Measurements from ENCODE around the gene TTC33. TPM values are rescaled to one million over a fixed set of nuclear protein-coding genes. Genes with fewer than 3 reads are reported as not detected.

Gene TTC33
- total and polyA plus RNA-seq, 2 of the 13 experiments (the other 11 are each of a cell fraction or from before 2014, with no cell fraction given) = 4.5 to 20.0 TPM

DNA sequence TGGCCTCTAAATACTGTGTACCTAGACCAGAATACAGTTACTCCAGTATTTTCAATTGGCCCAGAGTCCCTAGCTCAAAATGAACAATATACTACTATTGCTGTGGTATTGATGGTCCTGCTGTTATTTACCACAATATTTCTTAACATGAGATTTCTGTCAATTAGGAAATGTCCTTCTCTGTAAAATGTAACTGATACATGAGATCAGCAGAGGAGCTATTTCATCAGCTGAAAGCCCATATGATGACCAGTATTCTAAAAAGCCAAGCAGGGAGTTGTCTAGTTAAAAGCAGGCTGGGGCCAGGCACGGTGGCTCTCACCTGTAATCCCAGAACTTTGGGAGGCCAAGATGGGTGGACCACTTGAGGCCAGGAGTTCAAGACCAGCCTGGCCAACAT, 263.7 kb downstream of the TTC33 start:
- POLR2A ChIA-PET = no interaction called here
- in situ Hi-C loops (cut with HindIII; ENCODE audit: extremely low pct_ligation_motif_present, low pct_unique_long_range_greater_than_20kb) (no loop called here), intact Hi-C loops (cut with micrococcal nuclease; ENCODE audit: unreplicated experiment) (no loop called here)
- no peak overlapping the region for H2AFZ ChIP-seq (ENCODE audit: low read length)
- H3K4me2 ChIP-seq (ENCODE audit: low read depth, low read length) = no peak overlapping the region
- DNase-seq (ENCODE audit: low spot score) = no peak
- H4K20me1 ChIP-seq (ENCODE audit: insufficient read depth, low read length) = no peaks in the 10 kb centered on the region
- H3K4me3 ChIP-seq (replicated peaks in 1 of 3; ENCODE audit: insufficient read depth in 1 of 3, low read depth in 2 of 3, low read length in 3 of 3) = no peak overlapping the region
- TF ChIP-seq NFIB (CRISPR knock-in tag; IDR thresholded peaks at IDR 0.05; ENCODE audit: borderline replicate concordance) (no peak), ZNF367 (CRISPR knock-in tag; IDR thresholded peaks at IDR 0.05; ENCODE audit: borderline replicate concordance) (no peak), ZNF235 (CRISPR knock-in tag; IDR thresholded peaks at IDR 0.05; ENCODE audit: borderline replicate concordance) (no peak), RAD21 (CRISPR knock-in tag; IDR thresholded peaks at IDR 0.05) (no peak), ZNF446 (CRISPR knock-in tag; IDR thresholded peaks at IDR 0.05) (no peak), HCFC1 (IDR thresholded peaks at IDR 0.05; ENCODE audit: low read depth, low read length) (no peak), IKZF4 (CRISPR knock-in tag; IDR thresholded peaks at IDR 0.05; ENCODE audit: borderline replicate concordance, low read depth, not compliant biosample characterization) (no peak), ZNF660 (CRISPR knock-in tag; IDR thresholded peaks at IDR 0.05; ENCODE audit: borderline replicate concordance, low read depth) (no peak), SRY (CRISPR knock-in tag; IDR thresholded peaks at IDR 0.05) (no peak), MED8 (CRISPR knock-in tag; IDR thresholded peaks at IDR 0.05; ENCODE audit: insufficient replicate concordance) (no peak), SSRP1 (CRISPR knock-in tag; IDR thresholded peaks at IDR 0.05) (no peak), MATR3 (CRISPR knock-in tag; IDR thresholded peaks at IDR 0.05) (no peak), ARNT2 (CRISPR knock-in tag; IDR thresholded peaks at IDR 0.05; ENCODE audit: low read depth) (no peak)
- TF ChIP-seq, protein P1, sequence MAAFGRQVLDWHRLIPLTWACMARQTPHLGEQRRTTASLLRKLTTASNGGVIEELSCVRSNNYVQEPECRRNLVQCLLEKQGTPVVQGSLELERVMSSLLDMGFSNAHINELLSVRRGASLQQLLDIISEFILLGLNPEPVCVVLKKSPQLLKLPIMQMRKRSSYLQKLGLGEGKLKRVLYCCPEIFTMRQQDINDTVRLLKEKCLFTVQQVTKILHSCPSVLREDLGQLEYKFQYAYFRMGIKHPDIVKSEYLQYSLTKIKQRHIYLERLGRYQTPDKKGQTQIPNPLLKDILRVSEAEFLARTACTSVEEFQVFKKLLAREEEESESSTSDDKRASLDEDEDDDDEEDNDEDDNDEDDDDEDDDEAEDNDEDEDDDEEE (CRISPR knock-in tag; IDR thresholded peaks at IDR 0.05) = no peak
- TF ChIP-seq, protein P2, sequence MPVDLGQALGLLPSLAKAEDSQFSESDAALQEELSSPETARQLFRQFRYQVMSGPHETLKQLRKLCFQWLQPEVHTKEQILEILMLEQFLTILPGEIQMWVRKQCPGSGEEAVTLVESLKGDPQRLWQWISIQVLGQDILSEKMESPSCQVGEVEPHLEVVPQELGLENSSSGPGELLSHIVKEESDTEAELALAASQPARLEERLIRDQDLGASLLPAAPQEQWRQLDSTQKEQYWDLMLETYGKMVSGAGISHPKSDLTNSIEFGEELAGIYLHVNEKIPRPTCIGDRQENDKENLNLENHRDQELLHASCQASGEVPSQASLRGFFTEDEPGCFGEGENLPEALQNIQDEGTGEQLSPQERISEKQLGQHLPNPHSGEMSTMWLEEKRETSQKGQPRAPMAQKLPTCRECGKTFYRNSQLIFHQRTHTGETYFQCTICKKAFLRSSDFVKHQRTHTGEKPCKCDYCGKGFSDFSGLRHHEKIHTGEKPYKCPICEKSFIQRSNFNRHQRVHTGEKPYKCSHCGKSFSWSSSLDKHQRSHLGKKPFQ (CRISPR knock-in tag; IDR thresholded peaks at IDR 0.05; ENCODE audit: insufficient replicate concordance) = no peak
- TF ChIP-seq, protein P3, sequence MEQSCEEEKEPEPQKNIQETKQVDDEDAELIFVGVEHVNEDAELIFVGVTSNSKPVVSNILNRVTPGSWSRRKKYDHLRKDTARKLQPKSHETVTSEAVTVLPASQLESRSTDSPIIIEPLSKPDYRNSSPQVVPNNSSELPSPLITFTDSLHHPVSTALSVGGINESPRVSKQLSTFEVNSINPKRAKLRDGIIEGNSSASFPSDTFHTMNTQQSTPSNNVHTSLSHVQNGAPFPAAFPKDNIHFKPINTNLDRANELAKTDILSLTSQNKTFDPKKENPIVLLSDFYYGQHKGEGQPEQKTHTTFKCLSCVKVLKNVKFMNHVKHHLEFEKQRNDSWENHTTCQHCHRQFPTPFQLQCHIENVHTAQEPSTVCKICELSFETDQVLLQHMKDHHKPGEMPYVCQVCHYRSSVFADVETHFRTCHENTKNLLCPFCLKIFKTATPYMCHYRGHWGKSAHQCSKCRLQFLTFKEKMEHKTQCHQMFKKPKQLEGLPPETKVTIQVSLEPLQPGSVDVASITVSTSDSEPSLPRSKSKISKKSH (CRISPR knock-in tag; IDR thresholded peaks at IDR 0.05; ENCODE audit: borderline replicate concordance) = no peak
- TF ChIP-seq, protein P4, sequence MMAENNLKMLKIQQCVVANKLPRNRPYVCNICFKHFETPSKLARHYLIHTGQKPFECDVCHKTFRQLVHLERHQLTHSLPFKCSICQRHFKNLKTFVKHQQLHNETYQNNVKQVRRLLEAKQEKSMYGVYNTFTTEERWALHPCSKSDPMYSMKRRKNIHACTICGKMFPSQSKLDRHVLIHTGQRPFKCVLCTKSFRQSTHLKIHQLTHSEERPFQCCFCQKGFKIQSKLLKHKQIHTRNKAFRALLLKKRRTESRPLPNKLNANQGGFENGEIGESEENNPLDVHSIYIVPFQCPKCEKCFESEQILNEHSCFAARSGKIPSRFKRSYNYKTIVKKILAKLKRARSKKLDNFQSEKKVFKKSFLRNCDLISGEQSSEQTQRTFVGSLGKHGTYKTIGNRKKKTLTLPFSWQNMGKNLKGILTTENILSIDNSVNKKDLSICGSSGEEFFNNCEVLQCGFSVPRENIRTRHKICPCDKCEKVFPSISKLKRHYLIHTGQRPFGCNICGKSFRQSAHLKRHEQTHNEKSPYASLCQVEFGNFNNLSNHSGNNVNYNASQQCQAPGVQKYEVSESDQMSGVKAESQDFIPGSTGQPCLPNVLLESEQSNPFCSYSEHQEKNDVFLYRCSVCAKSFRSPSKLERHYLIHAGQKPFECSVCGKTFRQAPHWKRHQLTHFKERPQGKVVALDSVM (CRISPR knock-in tag; IDR thresholded peaks at IDR 0.05) = no peak
- no peaks in the 10 kb centered on the region for H3K4me1 ChIP-seq (ENCODE audit: insufficient read depth, low read length)
- no peaks in the 10 kb centered on the region for H3K27me3 ChIP-seq (ENCODE audit: control insufficient read depth in 1 of 2, insufficient read depth in 2 of 2, low read length in 2 of 2)
- no peaks in the 10 kb centered on the region for H3K9me3 ChIP-seq (ENCODE audit: low read length)
- 29% methylated on average over 1 of the region's 1 CpG for WGBS (ENCODE audit: low lambda C conversion rate)
- CTCF ChIA-PET (ENCODE audit: low intra/inter-chr PET ratio, low total read pairs) = no interaction called here
- no TSS peak for BruUV-seq (replicated peaks)
- no peak overlapping the region for H3K27ac ChIP-seq (ENCODE audit: extremely low read length, insufficient read depth, low read length)
- H3K36me3 ChIP-seq (replicated peaks in 1 of 2; ENCODE audit: control insufficient read depth in 1 of 2, insufficient read depth in 2 of 2, low read length in 2 of 2) = no peaks in the 10 kb centered on the region
- no peak for FAIRE-seq
- no peak for ATAC-seq
- H3K79me2 ChIP-seq (ENCODE audit: insufficient read depth, low read length) = no peaks in the 10 kb centered on the region
- H3K9ac ChIP-seq (ENCODE audit: insufficient read depth, low read depth, low read length) = no peak overlapping the region
